K562 (cell line): ENCODE data around the gene AKT1S1. TPM values are rescaled to one million over a fixed set of nuclear protein-coding genes. Genes with fewer than 3 reads are reported as not detected.

Experiments
- ARID2 ChIP-seq: fragments of 450-650 bp; IDR thresholded peaks from 2 replicates; pipeline ENCODE4 v1.6.1; 2017; ENCODE audit warnings: antibody characterized with exemption, mild to moderate bottlenecking
- CBX8 ChIP-seq: fragments of 200-600 bp; sonication (generic); IDR thresholded peaks from 2 replicates; pipeline ENCODE4 v1.6.1; 2012; ENCODE audit warnings: borderline replicate concordance, mixed run types, low read depth, mild to moderate bottlenecking, moderate library complexity, mixed read lengths, low read length, control low read depth, inconsistent platforms; ENCODE audit not compliant: poor library complexity, severe bottlenecking; ENCODE audit errors: extremely low read depth
- DDX20 ChIP-seq: fragments of 450-650 bp; IDR thresholded peaks from 2 replicates; pipeline ENCODE4 v1.6.1; 2016; ENCODE audit warnings: missing genetic modification characterization, low read depth, mild to moderate bottlenecking, missing compliant biosample characterization, moderate library complexity
- ERF ChIP-seq: fragments of 450-650 bp; formaldehyde crosslinking; IDR thresholded peaks from 2 replicates; pipeline ENCODE4 v1.4.0; 2020; ENCODE audit warnings: mild to moderate bottlenecking, mixed read lengths
- GTF2A2 ChIP-seq: IDR thresholded peaks from 2 replicates; pipeline ENCODE4 v1.6.1; 2016; ENCODE audit warnings: mild to moderate bottlenecking, missing genetic modification characterization, missing compliant biosample characterization
- KAT2B ChIP-seq: IDR thresholded peaks from one replicate; pipeline ENCODE4 v1.6.1; 2012; ENCODE audit warnings: low read depth, mild to moderate bottlenecking, control low read depth, inconsistent platforms, low read length, moderate library complexity
- MAZ ChIP-seq, 2 experiments: fragments of 450-650 bp in 1 of 2; sonication (generic) in 1 of 2; formaldehyde crosslinking; IDR thresholded peaks in 1 of 2; conservative IDR thresholded peaks in 1 of 2; 2 replicates each; pipeline versions ENCODE4 v1.4.0 to v1.5.0; 2020; ENCODE audit warnings: mild to moderate bottlenecking in 1 of 2, missing genetic modification reagents in 1 of 2
- MECOM ChIP-seq: fragments of 250-450 bp; sonication (Bioruptor Pico); IDR thresholded peaks from 2 replicates; pipeline ENCODE4 v1.8.0; 2022; ENCODE audit warnings: inconsistent platforms
- MIER1 ChIP-seq: fragments of 450-650 bp; IDR thresholded peaks from 2 replicates; pipeline ENCODE4 v1.6.1; 2016; ENCODE audit warnings: antibody characterized with exemption, mild to moderate bottlenecking, low read depth
- OTX1 ChIP-seq: fragments of 450-650 bp; formaldehyde crosslinking; IDR thresholded peaks from 2 replicates; pipeline ENCODE4 v1.4.0; 2022; ENCODE audit warnings: mild to moderate bottlenecking
- PHF20 ChIP-seq: fragments of 450-650 bp; IDR thresholded peaks from 2 replicates; pipeline ENCODE4 v1.6.1; 2018; ENCODE audit not compliant: partially characterized antibody
- POLR2A ChIP-seq: fragments of 450-650 bp; conservative IDR thresholded peaks from 2 replicates; pipeline ENCODE4 v1.6.1; 2016
- PTRF ChIP-seq: fragments of 450-650 bp; IDR thresholded peaks from 2 replicates; pipeline ENCODE4 v1.6.1; 2016; ENCODE audit warnings: mild to moderate bottlenecking, missing genetic modification characterization, missing compliant biosample characterization
- RBM22 ChIP-seq: fragments of 200-400 bp; formaldehyde crosslinking; IDR thresholded peaks from 2 replicates; pipeline ENCODE4 v1.6.1; 2018; ENCODE audit warnings: low read length, low read depth; ENCODE audit not compliant: poor library complexity, severe bottlenecking
- SNIP1 ChIP-seq: fragments of 450-650 bp; IDR thresholded peaks from 2 replicates; pipeline ENCODE4 v1.7.1; 2017; ENCODE audit warnings: low read depth, mild to moderate bottlenecking
- THRAP3 ChIP-seq: fragments of 450-650 bp; IDR thresholded peaks from 2 replicates; pipeline ENCODE4 v1.6.1; 2016; ENCODE audit warnings: mild to moderate bottlenecking, inconsistent platforms, borderline replicate concordance
- ZNF311 ChIP-seq: fragments of 250-450 bp; sonication (Bioruptor Pico); IDR thresholded peaks from 2 replicates; pipeline ENCODE4 v1.4.0; 2020; ENCODE audit warnings: mild to moderate bottlenecking, moderate library complexity
- polyA plus RNA-seq, 8 experiments: library from polyadenylated mRNA; depleted of rRNA in 4 of 8; stranded (reverse) in 5 of 8; unstranded in 3 of 8; fragments of >200 nt; fragmentation: Nextera tagmentation in 2 of 8; fragmentation: Illumina TruSeq in 1 of 8; extraction: Ambion mirVana in 2 of 8; extraction: Trizol in 1 of 8; gene quantifications; 2 replicates each; pipeline versions ENCODE4 v1.2.1 to v1.2.3, GENCODE V29; 2011 to 2014; ENCODE audit warnings: inconsistent platforms in 1 of 8, missing spikeins in 1 of 8
- total RNA-seq, 7 experiments: library from RNA; depleted of rRNA in 6 of 7; stranded (reverse); fragments of >200 nt in 6 of 7; fragmentation: Illumina TruSeq in 2 of 7; extraction: Trizol in 2 of 7; gene quantifications; 2 replicates each; pipeline versions ENCODE4 v1.2.1 to v1.2.3, GENCODE V29; 2011 to 2021; ENCODE audit warnings: low replicate concordance in 1 of 7
- TF ChIP-seq, protein P1 (sequence below): fragments of 450-650 bp; conservative IDR thresholded peaks from 2 replicates; pipeline ENCODE4 v1.6.1; 2016; ENCODE audit warnings: missing genetic modification characterization, low read depth, mild to moderate bottlenecking, missing compliant biosample characterization, moderate library complexity
- TF ChIP-seq, protein P2 (sequence below), 2 experiments: fragments of 250-450 bp in 1 of 2; fragments of 450-650 bp in 1 of 2; sonication (Bioruptor Pico) in 1 of 2; IDR thresholded peaks; 2 replicates each; pipeline versions ENCODE4 v1.6.1 to v1.8.0; 2016 to 2021; ENCODE audit warnings: mild to moderate bottlenecking in 2 of 2, moderate library complexity in 2 of 2, missing compliant biosample characterization in 1 of 2, missing genetic modification characterization in 1 of 2
- TF ChIP-seq, protein P3 (sequence below): sonication (generic); formaldehyde crosslinking; IDR thresholded peaks from 2 replicates; pipeline ENCODE4 v1.8.0; 2022; ENCODE audit warnings: missing genetic modification reagents, mild to moderate bottlenecking, moderate library complexity, borderline replicate concordance
- TF ChIP-seq, protein P4 (sequence below): fragments of 450-650 bp; formaldehyde crosslinking; conservative IDR thresholded peaks from 2 replicates; pipeline ENCODE4 v1.4.0; 2022; ENCODE audit warnings: mild to moderate bottlenecking, missing genetic modification characterization
- TF ChIP-seq, protein P5 (sequence below), 2 experiments: fragments of 450-650 bp; IDR thresholded peaks; 2 replicates each; pipeline ENCODE4 v1.6.1; 2016

The AKT1S1 gene
- total and polyA plus RNA-seq, 9 of the 15 experiments (the other 6 are each of a cell fraction or from before 2014, with no cell fraction given): 1.2 to 50.3 (median 17.1) TPM

DNA sequence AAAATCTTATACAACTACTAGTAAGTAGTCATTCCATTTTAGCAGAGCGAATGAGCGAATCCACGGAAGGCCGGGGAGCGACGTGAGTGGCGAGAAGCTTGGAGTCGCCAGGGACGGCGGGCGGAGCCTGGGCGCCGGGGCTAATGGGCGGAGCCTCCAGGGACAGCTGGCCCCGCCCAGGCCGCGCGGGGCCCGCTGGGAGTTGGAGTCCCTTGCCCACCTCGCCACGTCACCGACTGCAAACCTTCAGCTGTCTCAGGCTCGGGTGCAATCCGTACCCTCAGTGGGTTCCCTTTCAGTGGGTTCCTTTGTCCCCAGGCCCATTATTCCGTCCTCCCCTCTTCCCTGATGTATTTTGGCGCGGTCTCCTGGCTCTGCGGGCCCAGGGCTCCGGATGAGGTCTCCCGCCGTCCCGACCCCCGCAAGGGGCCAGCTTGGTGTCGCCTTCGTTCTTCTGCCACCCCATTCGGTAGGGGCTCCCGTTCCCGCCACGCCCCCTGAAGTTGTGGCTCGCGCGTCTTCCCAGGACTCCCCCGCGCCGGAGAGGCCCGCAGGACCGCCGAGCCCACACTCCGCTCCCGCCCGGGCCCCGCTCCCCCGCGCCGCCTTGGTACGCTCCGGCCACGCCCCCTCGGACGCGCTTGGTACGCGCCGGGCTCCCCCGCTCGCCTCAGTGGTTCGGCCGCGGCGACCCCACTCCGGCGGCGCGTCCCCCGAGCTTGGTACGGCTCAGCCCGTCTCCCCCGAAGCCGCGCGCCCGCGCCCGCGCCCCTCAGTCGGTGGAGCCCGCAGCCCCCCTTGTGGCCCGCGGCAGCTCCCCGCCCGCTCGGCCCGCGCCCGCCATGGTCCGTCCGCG lies 26.4 kb downstream of the AKT1S1 start, which contains the start of gene PTOV1 (continued):
- TF ChIP-seq THRAP3: no peak
- TF ChIP-seq, protein P1, sequence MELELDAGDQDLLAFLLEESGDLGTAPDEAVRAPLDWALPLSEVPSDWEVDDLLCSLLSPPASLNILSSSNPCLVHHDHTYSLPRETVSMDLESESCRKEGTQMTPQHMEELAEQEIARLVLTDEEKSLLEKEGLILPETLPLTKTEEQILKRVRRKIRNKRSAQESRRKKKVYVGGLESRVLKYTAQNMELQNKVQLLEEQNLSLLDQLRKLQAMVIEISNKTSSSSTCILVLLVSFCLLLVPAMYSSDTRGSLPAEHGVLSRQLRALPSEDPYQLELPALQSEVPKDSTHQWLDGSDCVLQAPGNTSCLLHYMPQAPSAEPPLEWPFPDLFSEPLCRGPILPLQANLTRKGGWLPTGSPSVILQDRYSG (tag): peak; percentile 92
- TF ChIP-seq, protein P2, sequence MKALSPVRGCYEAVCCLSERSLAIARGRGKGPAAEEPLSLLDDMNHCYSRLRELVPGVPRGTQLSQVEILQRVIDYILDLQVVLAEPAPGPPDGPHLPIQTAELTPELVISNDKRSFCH (CRISPR knock-in tag; IDR thresholded peaks at IDR 0.05): no peak
- TF ChIP-seq, protein P2 (tag; IDR thresholded peaks at IDR 0.05): 0 out of 2 replicates have a peak, but pooled peaks have one; percentile 17
- TF ChIP-seq GTF2A2 (tag): no peak
- TF ChIP-seq SNIP1: no peak
- no peak for TF ChIP-seq PTRF (tag)
- TF ChIP-seq ERF (CRISPR knock-in tag): no peak
- TF ChIP-seq ZNF311 (CRISPR knock-in tag): no peak
- no peak for TF ChIP-seq MIER1
- TF ChIP-seq ARID2: no peak
- peak in 1 of 2 experiments; percentile 85 for TF ChIP-seq MAZ (CRISPR knock-in tag; conservative IDR thresholded peaks at IDR 0.05 in 1 of 2, IDR thresholded peaks at IDR 0.05 in 1 of 2)
- no peak for TF ChIP-seq DDX20 (tag)
- TF ChIP-seq CBX8: no peak
- TF ChIP-seq POLR2A: peak; percentile 81
- TF ChIP-seq PHF20: peak; percentile 52
- 0 out of 2 replicates have a peak, but pooled peaks have one; percentile 32 for TF ChIP-seq OTX1 (CRISPR knock-in tag)
- TF ChIP-seq, protein P3, sequence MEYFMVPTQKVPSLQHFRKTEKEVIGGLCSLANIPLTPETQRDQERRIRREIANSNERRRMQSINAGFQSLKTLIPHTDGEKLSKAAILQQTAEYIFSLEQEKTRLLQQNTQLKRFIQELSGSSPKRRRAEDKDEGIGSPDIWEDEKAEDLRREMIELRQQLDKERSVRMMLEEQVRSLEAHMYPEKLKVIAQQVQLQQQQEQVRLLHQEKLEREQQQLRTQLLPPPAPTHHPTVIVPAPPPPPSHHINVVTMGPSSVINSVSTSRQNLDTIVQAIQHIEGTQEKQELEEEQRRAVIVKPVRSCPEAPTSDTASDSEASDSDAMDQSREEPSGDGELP: peak; percentile 97
- TF ChIP-seq, protein P4, sequence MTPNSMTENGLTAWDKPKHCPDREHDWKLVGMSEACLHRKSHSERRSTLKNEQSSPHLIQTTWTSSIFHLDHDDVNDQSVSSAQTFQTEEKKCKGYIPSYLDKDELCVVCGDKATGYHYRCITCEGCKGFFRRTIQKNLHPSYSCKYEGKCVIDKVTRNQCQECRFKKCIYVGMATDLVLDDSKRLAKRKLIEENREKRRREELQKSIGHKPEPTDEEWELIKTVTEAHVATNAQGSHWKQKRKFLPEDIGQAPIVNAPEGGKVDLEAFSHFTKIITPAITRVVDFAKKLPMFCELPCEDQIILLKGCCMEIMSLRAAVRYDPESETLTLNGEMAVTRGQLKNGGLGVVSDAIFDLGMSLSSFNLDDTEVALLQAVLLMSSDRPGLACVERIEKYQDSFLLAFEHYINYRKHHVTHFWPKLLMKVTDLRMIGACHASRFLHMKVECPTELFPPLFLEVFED: no peak; the same call in 1 of the 2 replicates
- TF ChIP-seq RBM22: no peak
- TF ChIP-seq MECOM: no peak
- TF ChIP-seq, protein P5, sequence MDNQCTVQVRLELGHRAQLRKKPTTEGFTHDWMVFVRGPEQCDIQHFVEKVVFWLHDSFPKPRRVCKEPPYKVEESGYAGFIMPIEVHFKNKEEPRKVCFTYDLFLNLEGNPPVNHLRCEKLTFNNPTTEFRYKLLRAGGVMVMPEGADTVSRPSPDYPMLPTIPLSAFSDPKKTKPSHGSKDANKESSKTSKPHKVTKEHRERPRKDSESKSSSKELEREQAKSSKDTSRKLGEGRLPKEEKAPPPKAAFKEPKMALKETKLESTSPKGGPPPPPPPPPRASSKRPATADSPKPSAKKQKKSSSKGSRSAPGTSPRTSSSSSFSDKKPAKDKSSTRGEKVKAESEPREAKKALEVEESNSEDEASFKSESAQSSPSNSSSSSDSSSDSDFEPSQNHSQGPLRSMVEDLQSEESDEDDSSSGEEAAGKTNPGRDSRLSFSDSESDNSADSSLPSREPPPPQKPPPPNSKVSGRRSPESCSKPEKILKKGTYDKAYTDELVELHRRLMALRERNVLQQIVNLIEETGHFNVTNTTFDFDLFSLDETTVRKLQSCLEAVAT (IDR thresholded peaks at IDR 0.05): peak in 1 of 2 experiments; percentile 40; a peak in 1 of 4 replicates
- no peak for TF ChIP-seq KAT2B
